Loucy (cell line): ENCODE measurements around the gene IPO9.

Source experiments
- H2AFZ ChIP-seq: fragments of 200-600 bp; sonication (generic); 2 replicates; pipeline ENCODE4 v1.6.0; 2016; ENCODE audit warnings: antibody characterized with exemption, mild to moderate bottlenecking, low read length, moderate library complexity
- H3F3A ChIP-seq: fragments of 200-600 bp; 2 replicates; pipeline ENCODE4 v1.6.0; 2016; ENCODE audit warnings: antibody characterized with exemption, low read depth, mild to moderate bottlenecking
- H3K27me3 ChIP-seq: fragments of 200-600 bp; sonication (generic); 2 replicates; pipeline ENCODE4 v1.6.1; 2014; ENCODE audit warnings: low read length, mild to moderate bottlenecking; ENCODE audit not compliant: insufficient read depth, poor library complexity, severe bottlenecking
- H3K36me3 ChIP-seq: fragments of 200-600 bp; sonication (generic); 2 replicates; pipeline ENCODE4 v1.6.1; 2016; ENCODE audit warnings: low read length; ENCODE audit not compliant: insufficient read depth
- H3K4me1 ChIP-seq: fragments of 200-600 bp; sonication (generic); 2 replicates; pipeline ENCODE4 v1.5.1; 2014; ENCODE audit warnings: low read length, mild to moderate bottlenecking; ENCODE audit not compliant: insufficient read depth, poor library complexity, severe bottlenecking
- H3K4me2 ChIP-seq: fragments of 200-600 bp; sonication (generic); 2 replicates; pipeline ENCODE4 v1.6.0; 2014; ENCODE audit warnings: antibody characterized with exemption, low read length, low read depth, mild to moderate bottlenecking; ENCODE audit not compliant: poor library complexity, severe bottlenecking
- H3K4me3 ChIP-seq: fragments of 200-600 bp; sonication (generic); 2 replicates; pipeline ENCODE4 v1.5.1; 2014; ENCODE audit warnings: low read length, mild to moderate bottlenecking, mixed read lengths; ENCODE audit not compliant: poor library complexity, severe bottlenecking
- H3K79me2 ChIP-seq: fragments of 200-600 bp; sonication (generic); 2 replicates; pipeline ENCODE4 v1.6.1; 2014; ENCODE audit warnings: low read length; ENCODE audit not compliant: insufficient read depth
- H3K9ac ChIP-seq: fragments of 200-600 bp; sonication (generic); 2 replicates; pipeline ENCODE4 v1.6.0; 2014; ENCODE audit warnings: mild to moderate bottlenecking, low read depth, low read length, moderate library complexity; ENCODE audit not compliant: poor library complexity, severe bottlenecking
- H3K9me2 ChIP-seq: fragments of 200-600 bp; sonication (generic); replicated peaks from 2 replicates; pipeline ENCODE4 v1.6.1; 2016; ENCODE audit warnings: low read depth, low read length, mixed read lengths
- H3K9me3 ChIP-seq: fragments of 200-600 bp; sonication (generic); 2 replicates; pipeline ENCODE4 v1.6.1; 2014; ENCODE audit warnings: mild to moderate bottlenecking, antibody characterized with exemption, low read length, low read depth; ENCODE audit not compliant: insufficient read depth
- H4K20me1 ChIP-seq: fragments of 200-600 bp; sonication (generic); 2 replicates; pipeline ENCODE4 v1.6.0; 2014; ENCODE audit warnings: antibody characterized with exemption, low read length, mild to moderate bottlenecking; ENCODE audit not compliant: insufficient read depth, poor library complexity, severe bottlenecking
- EZH2phosphoT487 ChIP-seq: fragments of 200-600 bp; IDR thresholded peaks from 2 replicates; pipeline ENCODE4 v1.6.1; 2018; ENCODE audit warnings: antibody characterized with exemption, mild to moderate bottlenecking, moderate library complexity, borderline replicate concordance
- TF ChIP-seq, protein P1 (sequence below): fragments of 200-600 bp; sonication (generic); conservative IDR thresholded peaks from 2 replicates; pipeline ENCODE4 v1.5.1; 2014; ENCODE audit warnings: mild to moderate bottlenecking, antibody characterized with exemption, low read length

The IPO9 gene

DNA sequence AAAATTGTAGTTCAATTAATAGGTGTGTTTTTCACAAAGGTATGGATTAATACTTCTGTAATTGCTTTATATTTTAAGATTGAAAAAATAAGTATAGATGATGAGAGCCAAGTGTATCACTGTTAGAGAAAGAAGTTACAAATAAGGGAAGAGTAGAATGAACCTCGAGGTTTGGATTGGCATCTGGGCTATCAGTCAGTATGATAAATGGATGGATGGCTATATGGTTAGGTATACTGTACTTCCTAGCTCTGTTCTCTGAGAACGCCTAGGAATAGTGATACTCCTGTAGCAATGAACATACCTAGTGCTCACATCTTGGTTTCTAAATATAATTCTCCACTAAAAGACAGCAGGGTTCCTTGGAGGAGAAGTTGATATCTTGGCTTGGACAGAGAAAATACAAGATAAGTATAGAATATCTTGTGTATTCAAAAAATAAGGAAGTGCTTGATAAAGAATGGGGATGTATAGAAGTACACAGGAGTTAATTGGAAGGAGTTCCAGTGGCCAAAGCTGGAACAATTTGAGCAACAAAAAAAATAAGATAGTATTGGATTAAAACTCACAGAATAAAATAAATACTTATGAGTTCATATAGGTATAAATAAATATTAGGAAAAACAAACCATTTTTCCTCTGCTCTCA, 12.4 kb downstream of the IPO9 start:
- Histone ChIP-seq H3K9me3 (no peaks in the 10 kb centered on the region), H3F3A (no peaks in the 10 kb centered on the region), H3K4me2 (no peak overlapping the region), H3K79me2 (peaks cover 97% of the 10 kb centered on the region), H3K4me3 (no peak overlapping the region), H3K4me1 (no peaks in the 10 kb centered on the region), H3K9ac (no peak overlapping the region), H2AFZ (no peak overlapping the region), H4K20me1 (peaks cover 66% of the 10 kb centered on the region), H3K27me3 (no peaks in the 10 kb centered on the region), H3K9me2 (no peaks in the 10 kb centered on the region), H3K36me3 (no peaks in the 10 kb centered on the region; the same call in 1 of the 2 replicates)
- TF ChIP-seq EZH2phosphoT487, result no peak
- TF ChIP-seq, protein P1, sequence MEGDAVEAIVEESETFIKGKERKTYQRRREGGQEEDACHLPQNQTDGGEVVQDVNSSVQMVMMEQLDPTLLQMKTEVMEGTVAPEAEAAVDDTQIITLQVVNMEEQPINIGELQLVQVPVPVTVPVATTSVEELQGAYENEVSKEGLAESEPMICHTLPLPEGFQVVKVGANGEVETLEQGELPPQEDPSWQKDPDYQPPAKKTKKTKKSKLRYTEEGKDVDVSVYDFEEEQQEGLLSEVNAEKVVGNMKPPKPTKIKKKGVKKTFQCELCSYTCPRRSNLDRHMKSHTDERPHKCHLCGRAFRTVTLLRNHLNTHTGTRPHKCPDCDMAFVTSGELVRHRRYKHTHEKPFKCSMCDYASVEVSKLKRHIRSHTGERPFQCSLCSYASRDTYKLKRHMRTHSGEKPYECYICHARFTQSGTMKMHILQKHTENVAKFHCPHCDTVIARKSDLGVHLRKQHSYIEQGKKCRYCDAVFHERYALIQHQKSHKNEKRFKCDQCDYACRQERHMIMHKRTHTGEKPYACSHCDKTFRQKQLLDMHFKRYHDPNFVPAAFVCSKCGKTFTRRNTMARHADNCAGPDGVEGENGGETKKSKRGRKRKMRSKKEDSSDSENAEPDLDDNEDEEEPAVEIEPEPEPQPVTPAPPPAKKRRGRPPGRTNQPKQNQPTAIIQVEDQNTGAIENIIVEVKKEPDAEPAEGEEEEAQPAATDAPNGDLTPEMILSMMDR, result no peak

DNA sequence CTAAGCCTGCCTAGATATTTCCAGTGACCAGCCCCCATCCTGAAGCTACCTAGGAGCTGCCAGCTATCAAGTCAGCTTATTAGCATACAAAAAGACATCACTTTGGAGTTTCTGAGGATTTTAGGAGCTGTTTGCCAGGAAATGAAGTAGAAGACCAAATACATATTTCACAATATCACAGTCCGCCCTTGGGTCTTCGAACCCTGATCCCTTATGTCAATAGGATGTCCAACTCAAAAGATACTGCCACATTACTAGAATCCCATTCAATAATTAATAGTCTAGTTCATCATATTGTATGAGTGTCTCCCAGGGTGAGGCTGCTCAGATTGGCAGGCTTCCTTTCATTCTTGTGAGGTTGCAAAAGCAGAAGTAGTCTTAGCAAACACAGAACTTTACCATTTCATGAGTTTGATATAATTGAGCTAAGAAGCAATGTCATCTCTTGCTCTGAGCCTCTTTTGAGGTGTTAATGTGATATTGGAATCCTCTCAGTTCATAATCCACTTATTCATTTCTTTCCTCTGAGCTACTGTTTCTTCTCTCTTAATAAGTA, 13.6 kb downstream of the IPO9 start:
- H3K79me2 ChIP-seq, result peaks cover 97% of the 10 kb centered on the region
- H4K20me1 ChIP-seq, result peaks cover 55% of the 10 kb centered on the region
- H3K9me3 ChIP-seq, result no peaks in the 10 kb centered on the region
- H3K4me1 ChIP-seq, result no peaks in the 10 kb centered on the region
- no peak overlapping the region for H3K4me3 ChIP-seq
- no peaks in the 10 kb centered on the region for H3K9me2 ChIP-seq
- H3K9ac ChIP-seq, result no peak overlapping the region
- no peak overlapping the region for H2AFZ ChIP-seq
- no peak overlapping the region for H3K4me2 ChIP-seq
- no peaks in the 10 kb centered on the region for H3F3A ChIP-seq
- H3K36me3 ChIP-seq, result peaks cover 9% of the 10 kb centered on the region; the same call in 1 of the 2 replicates
- TF ChIP-seq, protein P1, result no peak
- no peak for TF ChIP-seq EZH2phosphoT487
- no peaks in the 10 kb centered on the region for H3K27me3 ChIP-seq

DNA sequence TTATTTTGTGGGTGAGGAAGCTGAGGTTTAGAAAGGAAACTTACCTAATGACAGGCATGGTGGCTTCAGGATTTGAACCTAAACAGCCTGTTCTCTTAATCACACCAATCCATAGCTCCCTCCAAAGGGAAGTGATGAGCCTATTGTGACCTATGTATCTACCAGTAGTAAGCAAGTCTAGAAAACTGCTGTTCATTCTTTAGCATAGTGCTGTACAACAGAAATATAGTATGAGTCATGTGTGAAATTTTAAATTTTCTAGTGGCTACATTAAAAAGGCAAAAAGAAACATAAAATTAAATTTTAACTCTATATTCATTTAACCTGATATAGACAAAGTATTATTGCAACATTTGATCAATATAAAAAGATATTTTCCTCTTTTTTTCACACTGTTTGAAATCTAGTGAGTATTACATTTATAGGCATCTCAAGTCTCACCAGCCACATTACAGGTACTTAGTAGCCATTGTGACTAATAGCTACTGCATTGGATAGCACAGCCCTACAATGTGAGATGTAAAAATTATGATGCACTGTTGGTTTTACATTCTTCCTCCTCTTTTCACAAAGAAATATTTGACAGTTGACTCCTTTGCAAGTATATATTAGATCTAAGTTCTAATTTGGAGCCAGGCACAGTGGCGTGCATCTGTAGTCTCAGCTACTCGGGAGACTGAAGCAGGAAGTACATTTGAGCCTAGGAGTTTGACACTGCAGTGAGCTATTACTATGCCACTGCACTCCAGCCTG, 16.6 kb downstream of the IPO9 start:
- Histone ChIP-seq H3K9me3 (no peaks in the 10 kb centered on the region), H3F3A (no peaks in the 10 kb centered on the region), H3K27me3 (no peaks in the 10 kb centered on the region), H3K36me3 (peaks cover 38% of the 10 kb centered on the region), H3K4me1 (no peaks in the 10 kb centered on the region), H4K20me1 (peaks cover 36% of the 10 kb centered on the region), H3K79me2 (peaks cover 77% of the 10 kb centered on the region), H3K4me3 (no peak overlapping the region), H3K9ac (no peak overlapping the region), H3K9me2 (no peaks in the 10 kb centered on the region), H3K4me2 (no peak overlapping the region), H2AFZ (no peak overlapping the region)
- no peak for TF ChIP-seq EZH2phosphoT487
- TF ChIP-seq, protein P1, result no peak
